Nephron progenitor cell (in vitro differentiated cells): Measurements from ENCODE around the gene GNB1.

ENCODE experiments used
- DNase-seq: peaks from one replicate; pipeline ENCODE4 v3.0.0; 2021
- H3K27ac Mint-ChIP-seq: 2 replicates; pipeline ENCODE4 v1.8.0; 2021; ENCODE audit warnings: mild to moderate bottlenecking, moderate library complexity, mixed read lengths
- H3K27me3 Mint-ChIP-seq: 2 replicates; pipeline ENCODE4 v1.8.0; 2021; ENCODE audit warnings: mild to moderate bottlenecking, low read depth, mixed read lengths; ENCODE audit not compliant: poor library complexity
- H3K36me3 Mint-ChIP-seq: 2 replicates; pipeline ENCODE4 v1.8.0; 2021; ENCODE audit warnings: low read depth, mixed read lengths
- H3K4me1 Mint-ChIP-seq: 2 replicates; pipeline ENCODE4 v1.8.0; 2021; ENCODE audit warnings: mixed read lengths
- H3K4me3 Mint-ChIP-seq: 2 replicates; pipeline ENCODE4 v1.8.0; 2021; ENCODE audit warnings: mild to moderate bottlenecking, moderate library complexity, mixed read lengths
- H3K9me3 Mint-ChIP-seq: 2 replicates; pipeline ENCODE4 v1.8.0; 2021; ENCODE audit warnings: mild to moderate bottlenecking, moderate library complexity, mixed read lengths
- TF ChIP-seq, protein P1 (sequence below): fragments of 200-600 bp; sonication (generic); IDR thresholded peaks from 2 replicates; pipeline ENCODE4 v1.5.0; 2021; ENCODE audit warnings: antibody characterized with exemption

GNB1 gene

DNA sequence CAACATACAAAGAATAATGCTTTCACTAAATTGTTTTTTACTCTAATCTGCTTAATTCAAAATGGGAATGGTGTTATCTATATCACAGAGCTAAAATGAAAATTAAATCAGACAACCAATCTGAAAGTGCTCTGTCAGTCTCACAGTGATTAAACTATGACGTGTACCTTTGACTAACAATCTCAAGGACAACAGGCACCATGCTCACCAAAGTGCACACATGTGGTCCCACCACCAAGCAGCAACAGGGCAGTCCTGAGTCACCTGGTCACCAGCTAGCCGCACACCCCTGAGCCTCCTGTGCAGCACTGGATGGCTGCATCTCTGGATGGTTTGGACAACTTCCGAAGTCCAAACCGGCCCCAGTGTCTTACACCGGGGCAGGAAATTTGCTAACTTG lies 58.1 kb downstream of the GNB1 start:
- Mint-ChIP-seq H3K4me1 (peaks cover 53% of the 10 kb centered on the region), H3K36me3 (peaks cover 66% of the 10 kb centered on the region), H3K27me3 (no peaks in the 10 kb centered on the region), H3K27ac (peak overlapping the region; percentile 86), H3K9me3 (no peaks in the 10 kb centered on the region), H3K4me3 (peak overlapping the region; percentile 34)
- TF ChIP-seq, protein P1, sequence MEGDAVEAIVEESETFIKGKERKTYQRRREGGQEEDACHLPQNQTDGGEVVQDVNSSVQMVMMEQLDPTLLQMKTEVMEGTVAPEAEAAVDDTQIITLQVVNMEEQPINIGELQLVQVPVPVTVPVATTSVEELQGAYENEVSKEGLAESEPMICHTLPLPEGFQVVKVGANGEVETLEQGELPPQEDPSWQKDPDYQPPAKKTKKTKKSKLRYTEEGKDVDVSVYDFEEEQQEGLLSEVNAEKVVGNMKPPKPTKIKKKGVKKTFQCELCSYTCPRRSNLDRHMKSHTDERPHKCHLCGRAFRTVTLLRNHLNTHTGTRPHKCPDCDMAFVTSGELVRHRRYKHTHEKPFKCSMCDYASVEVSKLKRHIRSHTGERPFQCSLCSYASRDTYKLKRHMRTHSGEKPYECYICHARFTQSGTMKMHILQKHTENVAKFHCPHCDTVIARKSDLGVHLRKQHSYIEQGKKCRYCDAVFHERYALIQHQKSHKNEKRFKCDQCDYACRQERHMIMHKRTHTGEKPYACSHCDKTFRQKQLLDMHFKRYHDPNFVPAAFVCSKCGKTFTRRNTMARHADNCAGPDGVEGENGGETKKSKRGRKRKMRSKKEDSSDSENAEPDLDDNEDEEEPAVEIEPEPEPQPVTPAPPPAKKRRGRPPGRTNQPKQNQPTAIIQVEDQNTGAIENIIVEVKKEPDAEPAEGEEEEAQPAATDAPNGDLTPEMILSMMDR, result no peak
- no peak for DNase-seq

DNA sequence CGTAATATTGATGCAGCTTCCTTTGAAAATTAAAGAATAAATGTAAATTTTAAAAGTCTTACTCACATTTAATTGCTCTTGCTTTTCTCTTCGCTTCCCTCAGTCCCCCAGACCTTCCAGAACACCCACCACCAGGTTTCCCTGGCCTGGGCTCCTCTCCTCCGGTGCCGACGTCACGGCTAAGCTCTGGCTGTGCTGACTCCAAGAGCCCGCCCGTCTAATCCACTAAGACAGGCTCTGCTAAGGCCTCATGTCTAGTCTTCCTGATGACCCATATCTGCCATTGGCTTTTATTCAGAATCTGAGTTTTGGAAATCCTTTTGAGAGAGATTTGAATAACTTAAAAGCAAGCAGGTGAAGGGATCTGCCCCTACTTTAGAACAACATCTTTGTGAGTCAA lies 58.7 kb downstream of the GNB1 start:
- no peaks in the 10 kb centered on the region for H3K9me3 Mint-ChIP-seq
- no peak overlapping the region for H3K4me3 Mint-ChIP-seq
- peaks cover 66% of the 10 kb centered on the region for H3K36me3 Mint-ChIP-seq
- peaks cover 60% of the 10 kb centered on the region for H3K4me1 Mint-ChIP-seq
- no peaks in the 10 kb centered on the region for H3K27me3 Mint-ChIP-seq
- no peak for DNase-seq
- peak overlapping the region; percentile 86 for H3K27ac Mint-ChIP-seq
- TF ChIP-seq, protein P1, result no peak

DNA sequence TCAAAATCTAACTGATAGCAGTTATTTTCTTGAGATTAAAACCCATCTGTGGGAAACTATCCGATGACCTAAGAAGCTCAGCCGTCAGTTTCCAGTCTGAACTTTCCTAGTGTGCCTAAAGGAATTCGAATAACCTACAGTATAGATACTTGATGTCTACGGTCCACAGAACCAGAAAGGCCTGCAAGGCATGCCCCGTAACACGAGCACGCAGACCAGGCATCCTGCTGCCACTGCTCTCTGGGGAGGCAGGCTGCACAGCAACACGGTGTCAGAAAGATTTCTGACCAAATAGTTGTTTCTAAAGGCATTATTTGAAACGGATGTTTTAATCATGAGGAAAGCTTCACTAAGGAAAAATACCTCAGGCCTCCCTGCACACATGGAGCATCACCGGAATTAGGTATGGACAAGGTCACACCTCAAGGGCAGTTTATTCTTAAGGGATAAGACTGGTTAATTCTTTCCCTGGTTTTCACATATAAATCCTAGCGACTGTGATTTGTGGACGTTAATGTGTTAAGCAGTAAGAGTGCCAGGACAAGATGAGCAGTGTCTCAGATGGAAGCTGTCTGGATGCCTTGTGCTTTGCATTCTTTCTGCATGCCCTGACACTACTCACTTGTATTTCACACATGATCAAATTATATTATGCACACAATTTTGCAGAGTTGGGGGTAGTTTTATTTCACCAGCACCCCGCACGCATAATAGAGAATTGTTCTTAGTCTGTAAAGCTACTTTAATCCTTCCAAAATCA lies 63.6 kb downstream of the GNB1 start:
- Mint-ChIP-seq H3K4me1 (peaks cover 37% of the 10 kb centered on the region), H3K27me3 (peaks cover 2% of the 10 kb centered on the region), H3K36me3 (peaks cover 76% of the 10 kb centered on the region), H3K4me3 (no peak overlapping the region), H3K9me3 (no peaks in the 10 kb centered on the region), H3K27ac (peak overlapping the region; percentile 97)
- no peak for DNase-seq
- TF ChIP-seq, protein P1, result no peak

DNA sequence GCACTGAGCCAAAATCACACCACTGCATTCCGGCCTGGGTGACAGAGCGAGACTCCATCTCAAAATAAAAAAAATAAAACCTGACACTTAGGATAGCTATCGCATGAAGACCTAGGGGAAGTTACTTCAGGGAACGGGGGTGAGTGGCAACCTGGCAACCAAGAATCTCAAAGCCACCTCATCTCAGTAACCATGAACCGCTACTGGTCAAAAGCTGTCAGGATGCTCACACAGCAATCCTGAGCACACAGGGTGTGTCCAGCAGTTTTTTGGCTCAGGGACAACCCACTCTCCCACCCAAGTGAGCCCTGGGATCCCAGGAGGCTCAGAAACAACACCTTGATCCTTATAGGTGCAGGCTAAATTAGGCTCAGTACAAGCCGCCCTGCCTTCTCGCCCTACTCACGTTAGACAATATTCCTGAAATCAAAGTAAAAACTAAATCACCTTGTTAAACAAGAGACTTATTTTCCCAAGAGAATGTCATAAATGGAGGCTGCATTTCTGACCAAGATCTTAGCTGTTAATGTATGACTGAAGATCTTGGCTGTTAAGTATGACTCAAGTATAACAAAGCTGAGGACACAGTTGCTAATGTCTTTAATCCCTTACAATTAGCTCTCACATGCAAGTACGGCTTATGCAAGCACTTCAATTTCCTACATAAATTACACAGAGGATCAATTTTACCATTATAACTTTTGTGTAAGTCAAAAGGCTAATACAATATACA lies 64.4 kb downstream of the GNB1 start:
- TF ChIP-seq, protein P1, result no peak
- H3K9me3 Mint-ChIP-seq, result no peaks in the 10 kb centered on the region
- H3K4me3 Mint-ChIP-seq, result no peak overlapping the region

DNA sequence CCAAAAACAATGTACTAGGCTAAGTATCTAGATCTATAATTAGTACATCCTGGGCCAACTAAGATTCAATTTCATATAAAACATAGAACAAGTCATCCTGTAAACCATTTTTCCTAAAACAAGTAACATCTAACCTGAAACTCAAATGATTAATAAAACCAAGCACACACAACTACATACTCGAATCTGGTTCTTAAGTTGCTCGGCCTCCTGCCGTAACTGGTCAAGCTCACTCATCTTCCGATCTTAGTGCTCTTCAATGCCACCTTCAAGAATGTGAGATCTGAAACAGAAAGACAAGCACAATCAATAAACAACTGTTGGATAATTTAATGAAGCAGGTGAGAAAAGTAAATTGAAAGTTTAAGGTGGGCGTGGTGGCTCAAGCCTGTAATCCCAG lies 65.7 kb downstream of the GNB1 start:
- TF ChIP-seq, protein P1, result no peak
- H3K27me3 Mint-ChIP-seq, result peaks cover 2% of the 10 kb centered on the region
- DNase-seq, result no peak
- peaks cover 33% of the 10 kb centered on the region for H3K4me1 Mint-ChIP-seq
- H3K4me3 Mint-ChIP-seq, result no peak overlapping the region
- peaks cover 76% of the 10 kb centered on the region for H3K36me3 Mint-ChIP-seq
- H3K27ac Mint-ChIP-seq, result no peak overlapping the region
- no peaks in the 10 kb centered on the region for H3K9me3 Mint-ChIP-seq

More for the DNA sequence above, 64.4 kb downstream of the GNB1 start:
- Mint-ChIP-seq H3K4me1 (peaks cover 33% of the 10 kb centered on the region), H3K27ac (peak overlapping the region; percentile 97), H3K36me3 (peaks cover 73% of the 10 kb centered on the region), H3K27me3 (peaks cover 2% of the 10 kb centered on the region)
- DNase-seq, result no peak
